ENCODE results near the gene FOXN3. TPM values are rescaled to one million over a fixed set of nuclear protein-coding genes. Genes with fewer than 3 reads are reported as not detected.

FOXN3 gene
- polyA plus RNA-seq, 1 experiment = 46.5 TPM

DNA sequence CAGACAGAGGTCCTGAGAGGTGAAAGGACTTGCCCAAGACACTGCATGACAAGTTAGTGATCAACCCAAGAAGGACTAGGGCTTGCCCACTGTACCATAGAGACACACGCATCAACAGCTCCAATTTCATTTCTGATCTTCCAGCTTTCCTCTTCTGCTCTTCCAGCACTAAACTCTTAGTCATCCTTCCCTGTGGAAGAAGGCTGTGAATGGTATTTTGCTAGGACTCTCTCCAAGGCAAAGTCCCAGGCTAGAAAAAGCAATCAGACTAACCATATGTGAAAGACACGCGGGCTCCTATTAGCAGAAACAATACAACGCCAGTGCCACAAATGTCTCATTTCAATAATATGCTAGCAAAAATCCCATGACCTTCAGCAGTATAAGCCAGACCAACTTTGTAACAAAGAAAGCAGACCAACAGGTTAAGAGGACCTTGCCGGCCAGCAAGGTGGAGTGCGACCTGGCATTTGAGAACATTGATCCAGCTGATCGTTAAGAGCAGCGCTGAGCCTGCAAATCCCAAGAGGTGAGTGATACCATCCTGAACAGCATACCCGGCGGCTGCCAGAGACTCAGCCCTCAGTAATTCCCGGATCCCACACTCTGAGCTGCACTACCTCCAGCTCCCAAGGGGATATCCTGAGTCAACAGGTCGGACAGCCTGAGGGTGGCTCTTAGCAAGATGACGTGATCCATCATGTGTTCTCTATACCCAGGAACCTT lies 132.5 kb downstream of the FOXN3 start:
- POLR2A ChIA-PET = no interaction called here
- CTCF ChIA-PET = no interaction called here
- Histone ChIP-seq H3K27me3 (ENCODE audit: control insufficient read depth, insufficient read depth, low read length) (no peaks in the 10 kb centered on the region), H3K4me3 (ENCODE audit: low read depth, low read length) (no peak overlapping the region), H3K27ac (ENCODE audit: low read depth, low read length) (no peak overlapping the region), H3K9me3 (ENCODE audit: control insufficient read depth, insufficient read depth, low read length) (no peaks in the 10 kb centered on the region)
- TF ChIP-seq CTCF (IDR thresholded peaks at IDR 0.05; ENCODE audit: low read depth, low read length) = no peak
- no peak for DNase-seq (ENCODE audit: low read depth, low spot score)

DNA sequence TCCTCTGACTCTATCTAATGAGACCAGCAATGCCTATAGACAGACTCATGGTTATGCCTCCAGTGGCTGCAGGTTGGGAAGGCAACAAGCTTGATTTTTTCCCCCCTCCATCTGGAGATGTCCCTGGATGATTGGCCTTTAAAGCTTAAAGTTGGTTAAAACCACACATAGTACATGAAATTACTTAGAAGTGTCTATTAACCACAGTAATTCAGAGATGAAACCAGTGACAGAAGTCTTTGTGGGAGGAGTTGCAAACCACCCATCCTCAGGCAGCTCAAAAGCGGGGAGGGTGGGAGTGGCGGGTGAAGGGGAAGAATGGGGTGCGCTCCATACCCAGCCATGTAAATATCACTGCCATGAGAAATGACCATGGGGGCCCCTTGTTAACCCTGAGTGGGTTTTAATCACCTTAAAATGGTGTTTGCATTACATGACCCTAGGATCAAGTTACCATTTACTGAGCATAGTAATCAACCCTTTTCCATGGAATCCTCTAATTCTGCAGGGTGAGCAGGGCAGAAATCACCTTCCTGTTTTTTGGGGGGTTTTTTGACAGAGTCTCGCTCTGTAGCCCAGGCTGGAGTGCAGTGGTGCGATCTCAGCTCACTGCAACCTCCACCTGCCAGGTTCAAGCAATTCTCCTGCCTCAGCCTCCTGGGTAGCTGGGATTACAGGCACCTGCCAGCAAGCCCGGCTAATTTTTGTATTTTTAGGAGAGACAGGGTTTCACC lies 133.5 kb downstream of the FOXN3 start:
- H3K9me3 ChIP-seq (ENCODE audit: control insufficient read depth, insufficient read depth, low read length) = no peaks in the 10 kb centered on the region
- no peak overlapping the region for H3K4me3 ChIP-seq (ENCODE audit: low read depth, low read length)
- no peaks in the 10 kb centered on the region for H3K27me3 ChIP-seq (ENCODE audit: control insufficient read depth, insufficient read depth, low read length)
- DNase-seq (ENCODE audit: low read depth, low spot score) = no peak
- TF ChIP-seq CTCF (IDR thresholded peaks at IDR 0.05; ENCODE audit: low read depth, low read length) = no peak
- H3K27ac ChIP-seq (ENCODE audit: low read depth, low read length) = no peak overlapping the region
- ChIA-PET CTCF (interaction anchor here (0.8 kb wide), 1 partner anchor 69 kb away, joined by 7 read pairs; no protein-coding TSS in a partner anchor), POLR2A (no interaction called here)

- POLR2A ChIA-PET = no interaction called here
- Histone ChIP-seq H3K27me3 (ENCODE audit: control insufficient read depth, insufficient read depth, low read length) (no peaks in the 10 kb centered on the region), H3K4me3 (ENCODE audit: low read depth, low read length) (no peak overlapping the region), H3K27ac (ENCODE audit: low read depth, low read length) (no peak overlapping the region), H3K9me3 (ENCODE audit: control insufficient read depth, insufficient read depth, low read length) (no peaks in the 10 kb centered on the region)
- no peak for DNase-seq (ENCODE audit: low read depth, low spot score)
- CTCF ChIA-PET = no interaction called here
- TF ChIP-seq CTCF (IDR thresholded peaks at IDR 0.05; ENCODE audit: low read depth, low read length) = no peak
These were observed 134.8 kb downstream of the FOXN3 start for GRCh38 chr14:89282191-89282590.

- DNase-seq (ENCODE audit: low read depth, low spot score) = no peak
- no peak for TF ChIP-seq CTCF (IDR thresholded peaks at IDR 0.05; ENCODE audit: low read depth, low read length)
- Histone ChIP-seq H3K4me3 (ENCODE audit: low read depth, low read length) (no peak overlapping the region), H3K27ac (ENCODE audit: low read depth, low read length) (no peak overlapping the region), H3K9me3 (ENCODE audit: control insufficient read depth, insufficient read depth, low read length) (no peaks in the 10 kb centered on the region), H3K27me3 (ENCODE audit: control insufficient read depth, insufficient read depth, low read length) (no peaks in the 10 kb centered on the region)
- CTCF ChIA-PET = no interaction called here
- POLR2A ChIA-PET = no interaction called here
These were observed 136.4 kb downstream of the FOXN3 start for GRCh38 chr14:89280600-89280999.

- H3K4me3 ChIP-seq (ENCODE audit: low read depth, low read length) = no peak overlapping the region
- DNase-seq (ENCODE audit: low read depth, low spot score) = no peak
- H3K9me3 ChIP-seq (ENCODE audit: control insufficient read depth, insufficient read depth, low read length) = no peaks in the 10 kb centered on the region
- H3K27me3 ChIP-seq (ENCODE audit: control insufficient read depth, insufficient read depth, low read length) = no peaks in the 10 kb centered on the region
- TF ChIP-seq CTCF (IDR thresholded peaks at IDR 0.05; ENCODE audit: low read depth, low read length) = no peak
- no peak overlapping the region for H3K27ac ChIP-seq (ENCODE audit: low read depth, low read length)
- ChIA-PET CTCF (no interaction called here), POLR2A (no interaction called here)
These were observed 137.3 kb downstream of the FOXN3 start for GRCh38 chr14:89279649-89280232.
